HTR-8/SVneo (cell line): ENCODE results near the gene MAML1.
"Not testable (repeated sequence)": the region's sequence is repeated elsewhere in the genome, so short reads cannot be mapped to it uniquely, and the experiment has no call there.

Experiments
- DNase-seq: peaks from one replicate; pipeline ENCODE4 v3.0.0; 2011; ENCODE audit warnings: low spot score, mixed read lengths; ENCODE audit not compliant: insufficient read length
- FAIRE-seq: peaks from 2 replicates; lab custom pipeline; 2011; peaks lifted over from hg19 to GRCh38; lab: Jason Lieb, UNC

The MAML1 gene

DNA sequence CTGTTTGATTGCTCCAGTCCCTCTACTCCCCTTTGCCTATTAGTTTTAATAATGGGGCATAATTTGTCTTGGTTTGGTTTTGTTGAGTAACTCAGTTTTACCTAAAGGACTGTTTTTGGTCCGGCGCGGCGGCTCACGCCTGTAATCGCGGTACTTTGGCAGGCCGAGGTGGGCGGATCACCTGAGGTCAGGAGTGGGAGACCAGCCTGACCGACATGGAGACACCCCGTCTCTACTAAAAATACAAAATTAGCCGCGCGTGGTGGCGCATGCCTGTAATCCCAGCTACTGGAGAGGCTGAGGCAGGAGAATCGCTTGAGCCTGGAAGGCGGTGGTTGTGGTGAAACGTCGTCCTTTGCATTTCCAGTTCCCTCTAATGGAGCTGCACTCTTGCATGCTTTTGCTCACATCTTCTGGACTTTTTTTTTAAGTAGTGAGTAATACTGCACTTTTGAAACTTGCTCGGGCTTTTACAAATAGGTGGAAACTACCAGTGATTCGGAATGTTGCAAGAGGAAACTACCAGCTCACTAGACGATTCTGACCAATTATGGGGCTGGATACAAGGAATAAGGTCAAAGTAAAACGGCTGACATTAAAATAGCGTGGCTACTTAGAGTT lies 721 bp upstream of the MAML1 start:
- FAIRE-seq (no peak), DNase-seq (no peak)

DNA sequence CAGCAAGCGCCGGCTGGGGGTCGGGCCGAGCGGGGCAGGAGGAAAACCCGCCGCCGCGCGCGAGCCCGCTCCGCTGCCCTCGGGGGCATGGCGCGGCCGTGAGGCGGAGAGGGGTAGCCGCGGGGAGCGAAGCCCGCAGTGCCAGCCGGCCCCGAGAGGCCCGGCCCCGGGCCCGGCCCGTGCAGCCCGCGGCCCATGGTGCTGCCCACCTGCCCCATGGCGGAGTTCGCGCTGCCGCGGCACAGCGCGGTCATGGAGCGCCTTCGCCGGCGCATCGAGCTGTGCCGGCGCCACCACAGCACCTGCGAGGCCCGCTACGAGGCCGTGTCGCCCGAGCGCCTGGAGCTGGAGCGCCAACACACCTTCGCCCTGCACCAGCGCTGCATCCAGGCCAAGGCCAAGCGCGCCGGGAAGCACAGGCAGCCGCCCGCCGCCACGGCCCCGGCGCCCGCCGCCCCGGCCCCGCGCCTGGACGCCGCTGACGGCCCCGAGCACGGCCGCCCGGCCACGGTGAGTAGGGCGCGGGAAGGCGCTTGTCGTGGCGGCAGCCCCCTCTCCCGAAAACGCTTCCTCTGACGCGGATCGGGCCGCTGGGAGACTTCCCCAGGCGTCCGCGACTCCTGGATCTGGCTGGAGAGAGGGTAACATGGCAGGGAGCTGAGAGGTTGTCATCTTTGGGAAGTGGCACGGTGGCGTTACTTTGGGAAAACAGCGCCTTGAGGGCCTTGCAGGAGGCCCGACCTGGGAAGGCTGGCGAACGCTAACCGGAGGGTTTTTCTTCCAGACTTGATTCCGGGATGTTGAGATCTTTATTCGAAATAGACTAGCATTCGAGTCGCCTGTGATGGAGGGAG lies 523 bp downstream of the MAML1 start:
- peak; percentile 38 for DNase-seq
- no peak for FAIRE-seq

DNA sequence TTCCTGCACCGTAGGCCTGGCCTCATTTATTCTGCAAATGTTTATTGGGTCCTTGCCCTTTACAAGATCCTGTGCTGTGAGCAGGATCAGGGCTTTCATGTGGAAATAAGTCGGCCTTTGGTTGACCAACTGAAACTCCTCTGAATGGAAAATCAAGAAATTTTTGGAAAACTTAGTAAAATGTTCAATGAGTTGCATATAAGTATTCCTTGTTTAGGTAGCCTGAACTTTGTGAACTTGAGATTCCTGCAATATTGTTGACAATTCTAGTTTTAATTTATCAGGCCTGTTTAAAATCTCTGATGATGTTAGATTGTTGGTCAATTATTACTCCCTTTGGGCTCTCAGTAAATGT lies 1.1 kb downstream of the MAML1 start:
- no peak for FAIRE-seq
- no peak for DNase-seq

DNA sequence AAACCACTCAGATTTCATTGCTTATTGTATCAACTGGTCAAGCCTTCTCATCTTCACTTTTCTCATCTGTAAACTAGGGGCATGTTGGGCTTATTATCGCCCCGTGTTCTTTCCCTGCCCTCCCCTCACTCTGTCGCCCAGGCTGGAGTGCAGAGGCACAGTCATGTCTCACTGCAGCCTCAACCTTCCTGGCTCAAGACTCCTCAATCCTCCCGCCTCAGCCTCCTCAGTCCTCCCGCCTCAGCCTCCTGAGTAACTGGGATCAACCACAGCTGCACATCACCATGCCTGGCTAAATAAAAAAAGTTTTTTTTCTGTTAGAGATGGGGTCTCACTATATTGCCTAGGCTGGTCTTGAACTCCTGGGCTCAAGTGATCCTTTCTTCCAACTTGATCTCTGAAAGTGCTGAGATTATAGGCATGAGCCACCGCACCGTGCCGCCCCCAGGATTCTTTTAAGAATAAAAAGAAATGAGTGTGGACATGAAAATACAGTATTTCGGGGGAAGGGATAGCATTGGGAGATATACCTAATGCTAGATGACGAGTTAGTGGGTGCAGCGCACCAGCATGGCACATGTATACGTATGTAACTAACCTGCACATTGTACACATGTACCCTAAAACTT lies 2.0 kb downstream of the MAML1 start:
- DNase-seq (no peak), FAIRE-seq (no peak)

DNA sequence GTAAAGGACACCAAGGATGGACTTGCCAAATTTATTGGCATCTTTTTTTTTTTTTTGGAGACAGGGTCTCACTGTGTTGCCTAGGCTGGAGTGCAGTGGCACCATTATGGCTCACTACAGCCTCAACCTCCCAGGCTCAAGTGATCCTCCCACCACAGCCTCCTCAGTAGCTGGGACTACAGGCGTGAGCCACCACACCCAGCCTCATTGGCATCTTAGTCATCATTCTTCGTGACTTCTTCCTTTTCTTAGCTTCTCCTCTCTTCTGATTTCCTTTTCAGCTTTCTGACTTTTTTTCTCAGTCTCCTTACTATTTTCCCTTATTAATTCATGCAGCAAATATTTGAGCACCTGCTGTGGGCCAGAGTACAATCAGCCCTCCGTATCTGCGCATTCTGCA lies 6.1 kb downstream of the MAML1 start:
- no peak for DNase-seq
- no peak for FAIRE-seq

DNA sequence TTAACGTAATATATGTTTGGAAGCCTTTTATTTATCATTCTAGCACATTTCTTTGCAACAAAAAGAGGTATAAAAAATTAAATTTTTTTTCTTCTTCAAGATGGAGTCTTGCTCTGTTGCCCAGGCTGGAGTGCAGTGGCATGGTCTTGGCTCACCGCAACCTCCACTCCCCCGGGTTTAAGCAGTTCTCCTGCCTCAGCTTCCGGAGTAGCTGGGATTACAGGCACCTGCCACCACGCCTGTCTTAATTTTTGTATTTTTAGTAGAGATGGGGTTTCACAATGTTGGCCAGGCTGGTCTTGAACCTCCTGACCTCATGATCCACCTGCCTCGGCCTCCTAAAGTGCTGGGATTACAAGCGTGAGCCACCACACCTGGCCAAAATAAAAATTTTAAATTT lies 11.5 kb downstream of the MAML1 start:
- FAIRE-seq, DNase-seq: not testable (repeated sequence)

DNA sequence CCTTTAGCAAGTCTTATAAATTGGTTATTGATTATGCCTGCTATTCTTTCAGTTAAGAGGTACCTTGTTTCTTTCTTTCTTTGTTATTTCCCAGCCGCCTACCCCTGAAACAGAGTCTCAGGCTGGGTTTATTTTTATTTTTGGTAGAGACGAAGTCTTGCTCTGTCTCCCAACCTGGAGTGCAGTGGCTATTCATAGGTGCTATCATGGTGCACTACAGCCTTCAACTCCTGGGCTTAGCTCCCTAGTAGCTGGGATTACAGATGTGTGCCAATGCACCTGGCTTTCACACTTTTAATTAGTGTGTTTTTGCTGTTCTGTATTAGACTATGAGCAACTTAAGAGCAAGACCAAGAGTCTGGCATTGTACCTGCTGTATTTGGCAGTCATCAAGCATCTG lies 14.2 kb downstream of the MAML1 start:
- FAIRE-seq (no peak), DNase-seq (no peak)

DNA sequence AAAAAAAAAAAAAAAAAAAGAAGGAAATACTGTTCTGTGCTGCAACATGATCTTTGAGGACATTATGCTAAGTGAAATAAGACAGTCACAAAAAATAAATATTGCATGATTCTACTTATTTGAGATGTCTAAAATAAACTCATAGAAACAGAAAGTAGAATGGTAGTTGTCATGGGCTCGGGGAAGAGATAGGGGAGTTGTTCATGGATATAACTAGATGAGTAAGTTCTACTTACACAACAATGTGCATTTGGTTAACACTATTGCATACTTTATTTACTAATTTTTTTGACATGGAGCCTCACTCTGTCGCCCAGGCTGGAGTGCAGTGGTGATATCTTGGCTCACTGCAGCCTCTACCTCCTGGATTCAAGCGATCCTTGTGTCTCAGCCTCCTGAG lies 15.2 kb downstream of the MAML1 start:
- DNase-seq (no peak), FAIRE-seq (no peak)

DNA sequence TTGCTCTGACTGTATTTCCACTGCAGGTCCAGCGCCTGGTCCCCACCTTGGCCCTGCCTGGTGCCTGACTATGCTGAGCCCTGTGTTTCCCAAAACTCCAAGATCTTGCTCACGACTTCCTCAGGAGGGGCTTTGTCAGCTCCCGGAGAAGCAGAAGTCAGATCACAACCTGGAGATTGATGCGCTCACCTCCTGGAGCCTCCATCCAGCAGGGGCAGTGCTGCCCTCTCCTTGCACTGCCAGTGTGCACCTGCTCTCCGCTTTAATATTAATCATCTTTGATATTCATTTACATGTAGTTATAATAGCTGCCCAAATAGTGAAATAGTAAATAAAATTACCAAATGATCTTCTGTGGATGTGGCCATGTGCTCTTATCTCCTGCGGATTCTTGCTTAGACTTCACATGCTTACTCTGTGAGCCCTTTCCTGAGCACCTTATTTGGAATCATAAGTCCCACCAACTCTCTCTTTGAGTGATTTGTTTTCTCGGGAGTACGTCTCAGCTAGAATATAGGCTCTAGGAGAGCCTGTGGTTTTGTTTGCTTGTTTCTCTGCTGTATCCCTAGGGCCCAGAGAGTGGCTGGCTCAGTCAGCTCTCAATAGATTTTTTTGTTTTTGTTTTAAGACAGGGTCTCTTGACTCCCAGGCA lies 17.4 kb downstream of the MAML1 start:
- no peak for DNase-seq
- FAIRE-seq = no peak

DNA sequence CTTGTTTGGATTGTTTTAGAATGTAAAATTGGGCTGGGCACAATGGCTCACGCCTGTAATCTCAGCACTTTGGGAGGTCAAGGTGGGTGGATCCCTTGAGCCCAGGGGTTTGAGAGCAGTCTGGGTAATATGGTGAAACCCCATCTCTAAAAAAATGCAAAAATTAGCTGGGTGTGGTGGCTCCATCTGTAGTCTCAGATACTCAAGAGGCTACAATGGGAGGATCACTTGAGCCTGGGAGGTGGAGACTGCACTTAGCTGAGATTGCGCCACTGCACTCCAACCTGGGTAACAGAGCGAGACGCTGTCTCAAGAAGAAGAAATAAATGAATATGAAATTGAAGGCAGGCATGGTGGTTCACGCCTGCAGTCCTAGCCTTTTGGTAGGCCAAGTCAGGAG lies 21.3 kb downstream of the MAML1 start:
- FAIRE-seq (no peak), DNase-seq (no peak)

DNA sequence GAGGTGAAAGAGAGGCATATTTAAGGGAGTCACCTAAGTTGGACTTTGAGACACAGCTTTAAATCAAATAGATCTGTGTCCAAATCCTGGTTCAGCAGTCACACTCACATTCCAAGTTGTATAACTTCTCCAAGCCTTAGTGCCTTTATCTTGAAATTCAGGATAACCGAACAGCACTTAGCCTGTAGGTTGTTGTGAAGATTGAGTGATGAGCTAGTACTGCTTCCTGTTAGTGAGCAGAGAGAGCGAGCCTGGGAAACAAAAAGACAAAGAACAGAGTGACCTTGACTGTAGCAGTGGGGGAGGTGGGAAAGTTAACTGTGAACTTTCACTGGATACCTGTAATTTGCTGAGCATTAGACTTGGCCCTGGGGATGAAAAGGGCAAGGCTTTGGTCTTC lies 22.4 kb downstream of the MAML1 start:
- DNase-seq = no peak
- FAIRE-seq = no peak

DNA sequence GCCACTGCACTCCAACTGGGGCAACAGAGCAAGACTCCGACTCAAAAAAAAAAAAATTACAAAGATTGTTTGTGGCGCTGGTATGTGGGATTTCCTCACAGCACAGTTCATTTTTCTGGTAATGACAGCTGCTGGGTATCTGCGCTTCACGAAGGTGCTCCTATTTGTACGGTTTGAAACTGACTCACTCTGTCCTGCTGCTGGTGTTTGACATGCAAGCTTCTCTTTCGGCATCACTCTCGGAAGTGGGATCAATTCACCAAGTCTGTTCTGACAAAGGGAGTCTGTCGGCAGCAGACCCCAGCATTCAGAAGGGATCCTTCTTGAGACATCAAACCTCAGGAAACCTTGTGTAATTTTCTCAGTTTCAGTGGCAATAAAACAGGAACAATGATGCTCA lies 26.3 kb downstream of the MAML1 start:
- no peak for DNase-seq
- FAIRE-seq = no peak

DNA sequence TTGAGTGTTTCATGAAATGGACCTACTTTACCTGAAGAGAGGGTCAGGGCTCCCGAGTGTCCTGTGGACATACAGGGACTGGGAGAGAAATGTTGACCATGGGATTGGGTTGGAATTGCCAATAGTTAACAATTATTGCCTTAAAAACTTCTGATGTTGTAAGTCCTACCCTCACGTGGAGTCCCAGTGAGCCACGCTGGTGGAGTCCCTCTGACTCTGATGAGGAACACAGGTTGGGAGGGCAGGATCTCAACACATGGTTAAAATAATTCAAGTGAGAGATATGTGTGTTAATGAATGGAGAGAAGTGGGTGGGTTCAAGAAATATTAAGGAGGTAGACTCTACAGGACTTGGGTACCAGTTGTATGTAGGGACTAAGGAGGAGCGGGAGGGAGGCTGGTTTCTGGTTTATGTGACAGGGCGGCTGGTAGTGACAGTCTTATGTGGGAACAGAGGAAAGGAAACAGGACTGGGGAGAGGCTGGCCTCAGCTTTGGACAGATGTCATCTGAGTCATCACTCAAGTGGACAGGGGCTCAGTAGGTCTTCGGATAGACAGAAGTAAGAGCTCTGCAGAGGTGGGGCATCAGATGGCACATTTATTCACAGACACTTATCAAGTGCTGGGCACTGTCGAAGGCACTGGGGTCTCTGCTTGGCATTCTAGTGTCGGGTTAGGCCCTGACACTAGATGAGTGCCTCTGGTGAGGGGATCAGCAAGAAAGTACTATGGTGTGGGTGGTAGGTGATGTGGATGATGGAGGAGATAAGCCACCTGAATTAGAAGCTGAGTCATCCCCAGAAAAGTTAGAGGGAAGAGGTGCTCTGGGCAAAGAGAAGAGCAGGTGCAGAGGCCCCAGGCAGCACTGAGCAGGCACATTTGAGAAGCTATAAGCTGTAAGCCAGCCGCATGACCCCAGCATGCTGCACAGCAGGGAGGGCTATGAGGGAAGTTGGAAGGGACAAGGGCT lies 27.2 kb downstream of the MAML1 start:
- FAIRE-seq (no peak), DNase-seq (no peak)

DNA sequence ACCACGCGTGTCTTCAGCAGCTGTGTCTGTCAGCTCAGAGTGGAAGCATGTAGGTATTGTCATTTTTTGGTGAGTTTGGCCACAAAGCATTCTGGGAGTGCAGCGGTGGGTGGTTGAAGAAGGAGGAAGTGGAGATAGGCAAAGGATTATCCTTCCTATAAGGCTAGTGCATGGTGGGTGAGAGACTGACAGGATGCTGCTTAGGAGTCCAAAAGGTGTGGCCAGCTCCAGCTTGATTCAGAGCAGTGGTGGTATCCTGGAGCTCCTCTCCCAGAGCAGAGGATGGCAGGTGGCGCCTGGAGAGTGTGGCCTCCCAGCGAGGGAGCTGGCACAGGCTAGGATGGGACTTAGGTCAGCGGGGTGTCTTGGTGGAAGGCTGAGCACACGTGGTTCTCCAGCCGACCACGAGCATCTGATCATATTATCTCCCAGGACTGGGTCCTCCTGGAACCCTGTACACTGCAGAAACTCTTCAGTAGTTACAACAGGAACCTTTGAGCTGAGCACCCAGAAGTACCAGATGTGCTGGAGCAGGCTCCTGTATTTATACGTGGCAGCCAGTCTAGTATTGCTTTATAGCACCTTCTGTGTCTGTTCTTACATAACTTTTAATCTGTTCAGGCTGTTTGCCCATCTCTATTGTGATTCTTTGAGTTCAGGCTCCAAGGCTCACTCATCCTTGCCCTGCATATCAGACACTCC lies 29.6 kb downstream of the MAML1 start:
- DNase-seq = no peak
- no peak for FAIRE-seq

DNA sequence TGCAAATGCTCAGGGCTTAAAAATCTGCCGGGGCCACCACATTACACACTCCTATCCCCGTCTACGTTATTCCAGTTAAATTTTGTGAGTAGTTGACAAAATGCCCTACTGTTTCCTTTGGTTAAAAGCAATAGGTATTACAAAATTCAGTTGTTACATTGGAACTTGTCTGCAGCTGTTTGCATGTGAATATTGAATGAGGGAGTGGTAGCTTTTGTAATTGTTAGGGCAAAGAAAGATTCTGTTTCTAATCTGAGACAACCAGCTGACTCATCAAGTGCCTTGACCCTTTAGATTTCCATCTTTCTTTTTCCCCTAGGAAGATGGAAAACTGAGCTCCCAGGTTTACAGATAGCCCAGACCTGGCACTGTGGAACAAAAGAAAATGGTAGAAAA lies 30.2 kb downstream of the MAML1 start:
- no peak for DNase-seq
- FAIRE-seq = no peak

DNA sequence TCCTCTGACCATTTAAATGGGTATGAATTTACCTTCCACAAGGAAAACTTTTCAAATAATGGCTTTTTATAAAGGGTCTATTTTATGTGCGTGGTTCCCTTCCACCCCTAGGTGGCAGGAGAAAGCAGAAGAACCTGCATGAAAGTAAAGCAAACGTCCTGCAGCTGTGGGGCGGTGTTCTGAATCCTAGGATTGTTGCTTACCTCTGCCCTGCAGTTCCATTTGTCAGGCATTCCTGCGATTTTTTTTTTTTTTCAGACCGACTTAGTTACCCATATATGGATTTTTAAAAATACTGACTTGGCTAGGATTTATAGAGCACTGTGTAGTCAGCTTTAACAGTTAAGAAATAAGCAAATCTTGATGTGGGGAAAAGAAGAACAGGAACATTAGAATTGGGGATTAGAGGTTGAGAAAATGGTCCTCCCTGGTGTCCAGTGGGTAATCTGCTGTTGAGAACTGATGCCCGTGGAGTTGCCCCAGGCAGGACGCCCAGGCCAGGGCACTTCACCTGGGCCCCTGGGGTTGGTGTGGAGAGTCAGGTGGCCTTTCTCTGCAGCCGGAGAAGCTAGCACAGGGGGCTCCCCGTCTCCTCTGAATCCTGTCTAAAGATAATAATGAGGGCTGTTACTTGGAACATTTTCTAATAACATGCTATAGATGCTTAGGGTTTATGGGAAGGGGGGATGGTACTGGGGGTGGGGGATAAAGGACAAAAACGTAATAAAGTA lies 30.8 kb downstream of the MAML1 start:
- peak; percentile 83 for DNase-seq

DNA sequence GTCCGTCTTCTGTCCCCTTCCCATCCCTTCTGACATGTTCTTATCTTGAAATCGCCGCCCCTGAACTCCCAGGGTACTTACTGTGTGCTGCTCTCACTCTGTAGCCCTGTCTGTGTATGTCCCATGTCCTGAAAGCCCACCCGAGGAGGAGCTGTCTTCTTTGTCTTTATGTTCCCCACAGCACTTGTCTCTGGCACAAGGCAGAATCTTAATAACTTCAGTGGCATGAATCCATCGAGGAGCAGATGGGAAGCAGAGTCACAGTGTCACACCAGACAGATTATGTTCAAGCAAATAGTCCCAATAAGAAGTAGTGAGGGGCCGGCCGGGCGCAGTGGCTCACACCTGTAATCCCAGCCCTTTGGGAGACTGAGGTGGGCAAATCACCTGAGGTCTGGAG lies 31.4 kb downstream of the MAML1 start:
- DNase-seq (no peak), FAIRE-seq (no peak)

More for the DNA sequence above, 30.8 kb downstream of the MAML1 start:
- FAIRE-seq = no peak

DNA sequence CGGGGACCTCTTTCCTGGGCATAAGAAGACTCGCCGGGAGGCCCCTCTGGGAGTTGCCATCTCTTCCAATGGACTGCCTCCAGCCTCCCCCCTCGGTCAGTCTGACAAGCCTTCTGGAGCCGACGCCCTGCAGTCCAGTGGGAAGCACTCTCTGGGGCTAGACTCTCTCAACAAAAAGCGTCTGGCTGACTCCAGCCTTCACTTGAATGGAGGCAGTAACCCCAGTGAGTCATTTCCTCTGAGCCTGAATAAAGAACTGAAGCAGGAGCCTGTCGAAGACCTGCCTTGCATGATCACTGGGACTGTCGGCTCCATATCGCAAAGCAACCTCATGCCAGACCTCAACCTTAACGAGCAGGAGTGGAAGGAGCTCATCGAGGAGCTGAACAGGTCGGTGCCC lies 32.8 kb downstream of the MAML1 start:
- FAIRE-seq (no peak), DNase-seq (peak; percentile 47)
